Activated CD8-positive, alpha-beta memory T cell treated with anti-CD3 and anti-CD28 coated beads, Interleukin-2, amount 10 ng/mL, durations not matched to agents 7 days and 5 days (primary cell): ENCODE results near the gene HLA-B. TPM values are rescaled to one million over a fixed set of nuclear protein-coding genes. Genes with fewer than 3 reads are reported as not detected.
"Not testable (repeated sequence)": the region's sequence is repeated elsewhere in the genome, so short reads cannot be mapped to it uniquely, and the experiment has no call there.

Experiments used
- ATAC-seq: fragments of 150-1000 bp; cut with Tn5 transposase; one replicate; pipeline ENCODE4 v1.10.0; 2021; ENCODE audit warnings: moderate library complexity
- CTCF ChIA-PET: fragments of 350-600 bp; sonication (Branson Sonifier 250); formaldehyde crosslinking; loops from one replicate; lab custom pipeline; 2021; ENCODE audit warnings: antibody characterized with exemption; lab: Charles Lee
- DNase-seq: peaks from one replicate; pipeline ENCODE4 v3.0.0-alpha.2; 2020
- H3K27ac Mint-ChIP-seq: one replicate; pipeline ENCODE4 v1.8.0; 2021; ENCODE audit warnings: mild to moderate bottlenecking, mixed read lengths
- H3K27me3 Mint-ChIP-seq: one replicate; pipeline ENCODE4 v1.8.0; 2021; ENCODE audit warnings: mixed read lengths
- H3K36me3 Mint-ChIP-seq: one replicate; pipeline ENCODE4 v1.8.0; 2021; ENCODE audit warnings: mild to moderate bottlenecking, mixed read lengths
- H3K4me1 Mint-ChIP-seq: one replicate; pipeline ENCODE4 v1.8.0; 2021; ENCODE audit warnings: mixed read lengths
- H3K4me3 Mint-ChIP-seq: one replicate; pipeline ENCODE4 v1.8.0; 2021; ENCODE audit warnings: mild to moderate bottlenecking, moderate library complexity, mixed read lengths
- H3K9me3 Mint-ChIP-seq: one replicate; pipeline ENCODE4 v1.8.0; 2022; ENCODE audit warnings: low read depth, mixed read lengths
- total RNA-seq, 2 experiments: library from RNA; stranded (reverse); gene quantifications; one replicate each; pipeline ENCODE4 v1.2.3, GENCODE V29; 2021

HLA-B gene
- total RNA-seq, 2 experiments from 2014 or later, result 4,786 to 5,045 TPM

GRCh38 chr6:31396422-31397152 lies 39.6 kb upstream of the HLA-B start:
- peak; percentile 94 for DNase-seq
- Mint-ChIP-seq H3K4me3 (peak overlapping the region; percentile 8), H3K36me3 (peaks cover 1% of the 10 kb centered on the region), H3K9me3 (no peaks in the 10 kb centered on the region), H3K4me1 (peaks cover 30% of the 10 kb centered on the region), H3K27me3 (no peaks in the 10 kb centered on the region), H3K27ac (no peak overlapping the region)
- ATAC-seq, result peak; percentile 71
- CTCF ChIA-PET, result interaction anchor here (0.8 to 9.0 kb wide), 7 partner anchors 11 to 310 kb away, joined by 3 to 93 read pairs (median 3); no protein-coding TSS in a partner anchor

GRCh38 chr6:31395832-31396231 lies 38.9 kb upstream of the HLA-B start:
- ATAC-seq, result no peak
- CTCF ChIA-PET, result interaction anchor here (0.8 to 9.0 kb wide), 4 partner anchors 10 to 47 kb away, joined by 3 to 93 read pairs (median 9); no protein-coding TSS in a partner anchor
- no peaks in the 10 kb centered on the region for H3K9me3 Mint-ChIP-seq

GRCh38 chr6:31394381-31394780 lies 37.4 kb upstream of the HLA-B start:
- H3K27ac Mint-ChIP-seq, result no peak overlapping the region
- no peaks in the 10 kb centered on the region for H3K27me3 Mint-ChIP-seq
- peaks cover 3% of the 10 kb centered on the region for H3K36me3 Mint-ChIP-seq
- H3K4me1 Mint-ChIP-seq, result peaks cover 29% of the 10 kb centered on the region
- ATAC-seq (no peak), DNase-seq (no peak)
- no peak overlapping the region for H3K4me3 Mint-ChIP-seq
- H3K9me3 Mint-ChIP-seq, result no peaks in the 10 kb centered on the region
- CTCF ChIA-PET, result interaction anchor here (1.7 kb wide), 1 partner anchor 48 kb away, joined by 5 read pairs; no protein-coding TSS in a partner anchor

More at GRCh38 chr6:31395832-31396231, 38.9 kb upstream of the HLA-B start:
- H3K4me1 Mint-ChIP-seq, result peaks cover 25% of the 10 kb centered on the region
- peaks cover 3% of the 10 kb centered on the region for H3K36me3 Mint-ChIP-seq
- DNase-seq, result no peak
- no peak overlapping the region for H3K27ac Mint-ChIP-seq
- no peaks in the 10 kb centered on the region for H3K27me3 Mint-ChIP-seq
- no peak overlapping the region for H3K4me3 Mint-ChIP-seq

GRCh38 chr6:31393932-31394331 lies 37.0 kb upstream of the HLA-B start:
- CTCF ChIA-PET, result interaction anchor here (1.0 to 1.7 kb wide), 2 partner anchors 17 to 49 kb away, joined by 4 to 5 read pairs; no protein-coding TSS in a partner anchor
- no peak for DNase-seq
- no peak overlapping the region for H3K4me3 Mint-ChIP-seq
- no peaks in the 10 kb centered on the region for H3K27me3 Mint-ChIP-seq
- H3K27ac Mint-ChIP-seq, result no peak overlapping the region
- ATAC-seq, result no peak
- H3K36me3 Mint-ChIP-seq, result peaks cover 3% of the 10 kb centered on the region
- no peaks in the 10 kb centered on the region for H3K9me3 Mint-ChIP-seq
- H3K4me1 Mint-ChIP-seq, result peaks cover 28% of the 10 kb centered on the region

- not testable (repeated sequence) for ATAC-seq
- CTCF ChIA-PET, result interaction anchor here (0.6 to 1.2 kb wide), 4 partner anchors 10 to 253 kb away, joined by 3 to 4 read pairs (median 4); no protein-coding TSS in a partner anchor
These were observed 32.8 kb upstream of the HLA-B start for GRCh38 chr6:31389802-31390132.

GRCh38 chr6:31388916-31389801 lies 32.2 kb upstream of the HLA-B start:
- peak; percentile 47 for ATAC-seq
- H3K4me1 Mint-ChIP-seq, DNase-seq, H3K9me3 Mint-ChIP-seq, H3K4me3 Mint-ChIP-seq, H3K36me3 Mint-ChIP-seq, H3K27me3 Mint-ChIP-seq, H3K27ac Mint-ChIP-seq: not testable (repeated sequence)
- CTCF ChIA-PET, result interaction anchor here (1.2 to 1.4 kb wide), 2 partner anchors 22 to 101 kb away, joined by 3 to 4 read pairs; no protein-coding TSS in a partner anchor

More at GRCh38 chr6:31389802-31390132, 32.8 kb upstream of the HLA-B start:
- not testable (repeated sequence) for H3K27me3 Mint-ChIP-seq, H3K4me3 Mint-ChIP-seq, H3K9me3 Mint-ChIP-seq, H3K4me1 Mint-ChIP-seq, H3K36me3 Mint-ChIP-seq, DNase-seq, H3K27ac Mint-ChIP-seq

- Mint-ChIP-seq H3K9me3 (no peaks in the 10 kb centered on the region), H3K27ac (no peak overlapping the region), H3K36me3 (peaks cover 1% of the 10 kb centered on the region), H3K27me3 (peaks cover 11% of the 10 kb centered on the region), H3K4me1 (peaks cover 9% of the 10 kb centered on the region), H3K4me3 (no peak overlapping the region)
- no peak for ATAC-seq
- no peak for DNase-seq
- CTCF ChIA-PET, result no interaction called here
These were observed 30.0 kb upstream of the HLA-B start for GRCh38 chr6:31386977-31387376.

GRCh38 chr6:31386099-31386498 lies 29.1 kb upstream of the HLA-B start:
- Mint-ChIP-seq H3K36me3 (peaks cover 1% of the 10 kb centered on the region), H3K4me3 (no peak overlapping the region), H3K27me3 (peaks cover 18% of the 10 kb centered on the region), H3K27ac (no peak overlapping the region), H3K9me3 (no peaks in the 10 kb centered on the region), H3K4me1 (peaks cover 9% of the 10 kb centered on the region)
- ATAC-seq, result no peak
- DNase-seq, result no peak
- CTCF ChIA-PET, result interaction anchor here (0.6 to 1.7 kb wide), 2 partner anchors 10 to 56 kb away, joined by 3 read pairs; no protein-coding TSS in a partner anchor

- no peak for DNase-seq
- no peaks in the 10 kb centered on the region for H3K36me3 Mint-ChIP-seq
- CTCF ChIA-PET, result interaction anchor here (1.7 kb wide), 1 partner anchor 11 kb away, joined by 3 read pairs; no protein-coding TSS in a partner anchor
- H3K27ac Mint-ChIP-seq, result no peak overlapping the region
- H3K4me1 Mint-ChIP-seq, result peaks cover 2% of the 10 kb centered on the region
- no peaks in the 10 kb centered on the region for H3K9me3 Mint-ChIP-seq
- ATAC-seq, result no peak
- no peak overlapping the region for H3K4me3 Mint-ChIP-seq
- H3K27me3 Mint-ChIP-seq, result peaks cover 27% of the 10 kb centered on the region
These were observed 28.1 kb upstream of the HLA-B start for GRCh38 chr6:31385041-31385440.

- Mint-ChIP-seq H3K27me3 (peaks cover 40% of the 10 kb centered on the region), H3K4me3 (no peak overlapping the region), H3K9me3 (no peaks in the 10 kb centered on the region), H3K36me3 (no peaks in the 10 kb centered on the region), H3K4me1 (no peaks in the 10 kb centered on the region), H3K27ac (no peak overlapping the region)
- ATAC-seq (no peak), DNase-seq (no peak)
- CTCF ChIA-PET, result interaction anchor here (1.0 kb wide), 1 partner anchor 17 kb away, joined by 3 read pairs; no protein-coding TSS in a partner anchor
These were observed 26.2 kb upstream of the HLA-B start for GRCh38 chr6:31383149-31383548.

- H3K4me3 Mint-ChIP-seq, result no peak overlapping the region
- CTCF ChIA-PET, result interaction anchor here (1.0 to 2.3 kb wide), 2 partner anchors 16 to 520 kb away, joined by 3 to 9 read pairs; no protein-coding TSS in a partner anchor
- no peaks in the 10 kb centered on the region for H3K4me1 Mint-ChIP-seq
- no peaks in the 10 kb centered on the region for H3K36me3 Mint-ChIP-seq
- ATAC-seq (no peak), DNase-seq (no peak)
- no peak overlapping the region for H3K27ac Mint-ChIP-seq
- peaks cover 40% of the 10 kb centered on the region for H3K27me3 Mint-ChIP-seq
- H3K9me3 Mint-ChIP-seq, result no peaks in the 10 kb centered on the region
These were observed 24.7 kb upstream of the HLA-B start for GRCh38 chr6:31381666-31382065.

GRCh38 chr6:31379850-31380249 lies 22.9 kb upstream of the HLA-B start:
- Mint-ChIP-seq H3K4me1 (no peaks in the 10 kb centered on the region), H3K9me3 (no peaks in the 10 kb centered on the region), H3K36me3 (no peaks in the 10 kb centered on the region), H3K4me3 (no peak overlapping the region), H3K27ac (no peak overlapping the region), H3K27me3 (peaks cover 43% of the 10 kb centered on the region)
- no peak for ATAC-seq
- CTCF ChIA-PET, result interaction anchor here (2.3 kb wide), 1 partner anchor 18 kb away, joined by 9 read pairs; no protein-coding TSS in a partner anchor
- DNase-seq, result no peak

- Mint-ChIP-seq H3K4me1 (no peaks in the 10 kb centered on the region), H3K9me3 (no peaks in the 10 kb centered on the region), H3K36me3 (no peaks in the 10 kb centered on the region), H3K27me3 (peaks cover 39% of the 10 kb centered on the region), H3K4me3 (no peak overlapping the region), H3K27ac (no peak overlapping the region)
- DNase-seq (no peak), ATAC-seq (no peak)
- CTCF ChIA-PET, result no interaction called here
These were observed 21.7 kb upstream of the HLA-B start for GRCh38 chr6:31378721-31379103.
